ENCODE data around the gene KNDC1.

DNA sequence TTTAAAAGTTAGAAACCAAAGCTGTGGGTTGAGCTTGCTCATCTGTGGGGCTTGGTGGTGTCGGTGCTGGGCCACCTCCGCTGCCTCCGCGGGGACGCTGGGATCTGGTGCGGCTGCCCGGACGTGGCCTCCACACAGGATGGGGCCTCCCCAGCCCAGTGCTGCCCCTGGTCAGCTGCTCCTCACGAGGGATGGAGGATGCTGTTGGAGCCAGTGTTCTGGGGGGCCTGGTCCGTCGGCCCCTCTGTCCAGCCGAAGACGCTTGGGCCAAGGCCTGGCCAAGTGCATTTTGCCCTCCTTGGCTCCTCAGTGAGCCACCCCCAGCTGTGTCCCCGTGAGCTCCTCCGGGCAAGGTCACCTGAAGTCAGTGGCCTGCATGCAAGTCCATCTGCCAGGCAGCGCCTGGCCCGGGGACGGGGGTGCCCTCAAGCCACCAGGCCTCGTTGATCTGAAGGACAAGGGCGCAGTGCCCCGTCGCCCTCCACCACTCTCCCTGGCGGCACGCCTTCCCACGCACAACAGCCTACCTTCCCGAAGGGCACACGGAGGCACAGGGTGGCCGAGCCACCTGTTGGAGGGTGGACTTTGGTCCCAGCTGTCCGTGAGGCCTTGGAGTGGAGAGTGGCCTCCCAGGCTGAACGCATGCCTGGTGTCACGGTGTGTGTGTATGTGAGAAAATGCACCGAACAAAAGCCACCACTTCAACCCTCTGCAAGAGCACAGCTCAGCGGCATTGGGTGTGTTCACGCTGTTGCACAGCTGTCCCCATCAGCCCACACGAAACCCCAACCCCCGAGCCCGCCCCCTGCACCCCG, 27.3 kb downstream of the KNDC1 start:
- TF ChIP-seq, protein P1, sequence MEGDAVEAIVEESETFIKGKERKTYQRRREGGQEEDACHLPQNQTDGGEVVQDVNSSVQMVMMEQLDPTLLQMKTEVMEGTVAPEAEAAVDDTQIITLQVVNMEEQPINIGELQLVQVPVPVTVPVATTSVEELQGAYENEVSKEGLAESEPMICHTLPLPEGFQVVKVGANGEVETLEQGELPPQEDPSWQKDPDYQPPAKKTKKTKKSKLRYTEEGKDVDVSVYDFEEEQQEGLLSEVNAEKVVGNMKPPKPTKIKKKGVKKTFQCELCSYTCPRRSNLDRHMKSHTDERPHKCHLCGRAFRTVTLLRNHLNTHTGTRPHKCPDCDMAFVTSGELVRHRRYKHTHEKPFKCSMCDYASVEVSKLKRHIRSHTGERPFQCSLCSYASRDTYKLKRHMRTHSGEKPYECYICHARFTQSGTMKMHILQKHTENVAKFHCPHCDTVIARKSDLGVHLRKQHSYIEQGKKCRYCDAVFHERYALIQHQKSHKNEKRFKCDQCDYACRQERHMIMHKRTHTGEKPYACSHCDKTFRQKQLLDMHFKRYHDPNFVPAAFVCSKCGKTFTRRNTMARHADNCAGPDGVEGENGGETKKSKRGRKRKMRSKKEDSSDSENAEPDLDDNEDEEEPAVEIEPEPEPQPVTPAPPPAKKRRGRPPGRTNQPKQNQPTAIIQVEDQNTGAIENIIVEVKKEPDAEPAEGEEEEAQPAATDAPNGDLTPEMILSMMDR (IDR thresholded peaks at IDR 0.05) = no peak
- TF ChIP-seq POLR2A (IDR thresholded peaks at IDR 0.05) = no peak

Measured in adrenal gland (tissue), 5 donors.